Type B pancreatic cell (in vitro differentiated cells): ENCODE results near the gene CDK19. TPM values are rescaled to one million over a fixed set of nuclear protein-coding genes. Genes with fewer than 3 reads are reported as not detected.

ENCODE experiments used
- DNase-seq: peaks from one replicate; pipeline ENCODE4 v3.0.0; 2021; ENCODE audit warnings: mixed read lengths; ENCODE audit not compliant: unreplicated experiment; ENCODE audit errors: extremely low spot score
- H3K27ac Mint-ChIP-seq: 2 replicates; pipeline ENCODE4 v1.8.0; 2021; ENCODE audit warnings: mild to moderate bottlenecking, mixed read lengths
- H3K27me3 Mint-ChIP-seq: 2 replicates; pipeline ENCODE4 v1.8.0; 2021; ENCODE audit warnings: mixed read lengths
- H3K36me3 Mint-ChIP-seq: 2 replicates; pipeline ENCODE4 v1.8.0; 2021; ENCODE audit warnings: mixed read lengths
- H3K4me1 Mint-ChIP-seq: one replicate; pipeline ENCODE4 v1.8.0; 2021; ENCODE audit warnings: mixed read lengths; ENCODE audit not compliant: unreplicated experiment
- H3K4me3 Mint-ChIP-seq: 2 replicates; pipeline ENCODE4 v1.8.0; 2021; ENCODE audit warnings: mild to moderate bottlenecking, mixed read lengths
- H3K9me3 Mint-ChIP-seq: 2 replicates; pipeline ENCODE4 v1.8.0; 2021; ENCODE audit warnings: mixed read lengths
- total RNA-seq: library from RNA; stranded (reverse); gene quantifications from 2 replicates; pipeline ENCODE4 v1.2.1, GENCODE V29; 2021; ENCODE audit warnings: low replicate concordance
- TF ChIP-seq, protein P1 (sequence below): fragments of 200-600 bp; sonication (generic); conservative IDR thresholded peaks from 2 replicates; pipeline ENCODE4 v1.5.0; 2021; ENCODE audit warnings: antibody characterized with exemption, mild to moderate bottlenecking

The CDK19 gene
- total RNA-seq, 1 donor from 2014 or later: 27.2 TPM

DNA sequence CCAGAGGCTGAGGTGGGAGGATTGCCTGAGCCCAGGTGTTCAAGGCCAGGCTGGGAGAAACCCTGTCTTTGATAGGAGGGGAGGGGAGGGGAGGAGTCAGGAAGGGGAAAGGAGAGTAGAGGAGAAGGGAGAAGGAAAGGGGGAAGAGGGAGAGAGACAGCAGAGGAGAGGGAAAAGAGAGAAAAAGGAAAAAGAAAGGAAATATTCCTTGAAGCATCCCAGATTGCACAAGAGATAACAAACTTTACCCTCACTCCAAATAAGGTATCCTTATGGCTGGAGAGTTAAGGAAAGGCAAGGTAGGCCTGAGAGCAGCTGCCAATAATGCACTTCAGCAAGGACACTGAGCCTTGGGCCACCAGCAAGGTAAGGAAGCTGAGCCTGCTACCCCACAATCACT is 172.6 kb downstream of the CDK19 start:
- Mint-ChIP-seq H3K4me1 (no peaks in the 10 kb centered on the region), H3K4me3 (no peak overlapping the region), H3K27me3 (no peaks in the 10 kb centered on the region), H3K9me3 (peaks cover 4% of the 10 kb centered on the region), H3K36me3 (peaks cover 23% of the 10 kb centered on the region), H3K27ac (no peak overlapping the region)
- TF ChIP-seq, protein P1, sequence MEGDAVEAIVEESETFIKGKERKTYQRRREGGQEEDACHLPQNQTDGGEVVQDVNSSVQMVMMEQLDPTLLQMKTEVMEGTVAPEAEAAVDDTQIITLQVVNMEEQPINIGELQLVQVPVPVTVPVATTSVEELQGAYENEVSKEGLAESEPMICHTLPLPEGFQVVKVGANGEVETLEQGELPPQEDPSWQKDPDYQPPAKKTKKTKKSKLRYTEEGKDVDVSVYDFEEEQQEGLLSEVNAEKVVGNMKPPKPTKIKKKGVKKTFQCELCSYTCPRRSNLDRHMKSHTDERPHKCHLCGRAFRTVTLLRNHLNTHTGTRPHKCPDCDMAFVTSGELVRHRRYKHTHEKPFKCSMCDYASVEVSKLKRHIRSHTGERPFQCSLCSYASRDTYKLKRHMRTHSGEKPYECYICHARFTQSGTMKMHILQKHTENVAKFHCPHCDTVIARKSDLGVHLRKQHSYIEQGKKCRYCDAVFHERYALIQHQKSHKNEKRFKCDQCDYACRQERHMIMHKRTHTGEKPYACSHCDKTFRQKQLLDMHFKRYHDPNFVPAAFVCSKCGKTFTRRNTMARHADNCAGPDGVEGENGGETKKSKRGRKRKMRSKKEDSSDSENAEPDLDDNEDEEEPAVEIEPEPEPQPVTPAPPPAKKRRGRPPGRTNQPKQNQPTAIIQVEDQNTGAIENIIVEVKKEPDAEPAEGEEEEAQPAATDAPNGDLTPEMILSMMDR: no peak
- DNase-seq: no peak

DNA sequence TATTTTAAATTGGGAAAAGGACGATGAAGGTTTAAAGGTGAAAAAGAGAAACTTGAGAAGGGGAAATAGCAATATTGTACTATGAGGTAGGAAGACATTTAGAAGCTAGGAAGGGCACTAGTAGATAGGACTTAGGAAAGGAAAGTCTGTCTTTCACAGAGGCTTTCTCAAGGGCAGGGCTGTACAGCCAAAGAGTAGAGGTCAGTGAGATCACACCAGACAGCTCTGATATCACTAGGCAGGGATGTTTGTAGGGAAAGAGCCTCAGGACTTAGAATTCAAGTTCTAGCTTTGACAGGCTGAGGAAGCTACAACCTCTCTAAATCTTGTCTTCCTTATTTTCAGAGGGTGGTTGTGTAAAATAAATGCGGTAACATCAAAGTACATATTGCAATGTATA is 178.5 kb downstream of the CDK19 start:
- no peak for DNase-seq

DNA sequence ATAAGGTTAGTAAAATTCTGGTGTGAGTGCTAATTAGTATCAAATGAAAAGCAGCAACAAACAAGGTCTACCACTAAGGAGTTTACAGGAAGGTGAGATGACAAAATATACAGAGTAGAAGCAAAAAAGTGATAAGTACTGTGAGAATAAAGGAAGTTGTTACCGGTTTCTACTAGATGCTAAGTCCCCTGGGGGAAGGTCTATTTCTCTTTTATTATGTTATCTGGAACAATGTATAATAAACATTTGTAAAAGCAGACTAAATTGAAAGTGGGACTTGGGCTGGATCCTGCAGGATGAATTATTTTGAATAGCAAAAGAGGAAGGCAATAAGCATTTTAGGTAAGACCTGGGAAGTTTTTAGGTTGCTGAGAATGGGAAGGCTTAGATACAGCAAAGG is 180.2 kb downstream of the CDK19 start:
- Mint-ChIP-seq H3K36me3 (peaks cover 14% of the 10 kb centered on the region), H3K4me3 (no peak overlapping the region), H3K27ac (no peak overlapping the region), H3K9me3 (peaks cover 4% of the 10 kb centered on the region), H3K4me1 (peaks cover 5% of the 10 kb centered on the region), H3K27me3 (no peaks in the 10 kb centered on the region)
- no peak for DNase-seq
- TF ChIP-seq, protein P1: no peak

More for the DNA sequence above, 178.5 kb downstream of the CDK19 start:
- Mint-ChIP-seq H3K27ac (no peak overlapping the region), H3K27me3 (no peaks in the 10 kb centered on the region), H3K9me3 (peaks cover 4% of the 10 kb centered on the region), H3K4me3 (no peak overlapping the region), H3K4me1 (peaks cover 5% of the 10 kb centered on the region), H3K36me3 (peaks cover 17% of the 10 kb centered on the region)
- TF ChIP-seq, protein P1: no peak

DNA sequence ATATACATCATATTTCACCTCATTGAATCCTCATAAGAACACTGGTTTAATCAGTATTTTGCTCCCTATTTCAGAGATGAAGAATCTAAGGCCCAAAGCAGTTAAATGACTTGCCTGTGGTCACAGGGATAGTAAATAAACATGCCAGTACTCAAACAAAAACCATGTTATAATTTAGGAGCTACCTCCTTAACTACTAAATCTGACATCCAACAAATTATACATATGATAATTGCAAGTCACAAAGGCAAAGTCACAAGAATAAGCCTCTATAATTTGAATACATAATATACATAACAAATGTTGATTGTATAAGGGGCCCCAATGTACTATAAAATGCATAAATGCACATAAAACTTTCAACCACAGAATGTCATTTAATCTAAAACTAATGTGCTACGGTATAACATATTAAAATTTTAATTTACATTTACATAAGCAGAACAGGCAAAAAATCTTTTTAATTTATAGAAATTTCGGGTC is 181.5 kb downstream of the CDK19 start:
- no peak for DNase-seq
- Mint-ChIP-seq H3K4me3 (no peak overlapping the region), H3K4me1 (peaks cover 5% of the 10 kb centered on the region), H3K27ac (no peak overlapping the region), H3K9me3 (no peaks in the 10 kb centered on the region), H3K27me3 (no peaks in the 10 kb centered on the region), H3K36me3 (peaks cover 10% of the 10 kb centered on the region)
- TF ChIP-seq, protein P1: no peak

DNA sequence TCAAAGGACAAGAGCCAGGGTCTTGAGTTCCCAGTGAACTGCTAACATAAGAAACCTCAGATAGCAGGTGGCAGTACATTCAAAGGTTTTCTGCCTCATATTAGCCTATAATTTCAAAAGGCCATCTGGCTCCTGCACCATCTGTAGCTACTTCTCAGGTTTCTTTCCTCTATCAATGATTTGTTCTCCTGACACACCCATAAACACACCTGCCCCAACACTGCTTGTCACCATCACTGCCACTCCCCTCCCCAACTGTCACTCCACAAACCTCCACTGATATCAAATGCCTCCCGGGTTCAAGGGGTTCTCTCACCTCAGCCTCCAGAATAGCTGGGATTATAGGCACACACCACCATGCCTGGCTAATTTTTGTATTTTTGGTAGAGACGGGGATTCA is 186.1 kb downstream of the CDK19 start:
- no peak for DNase-seq
- H3K27ac Mint-ChIP-seq: no peak overlapping the region
- no peaks in the 10 kb centered on the region for H3K9me3 Mint-ChIP-seq
- TF ChIP-seq, protein P1: no peak
- H3K27me3 Mint-ChIP-seq: no peaks in the 10 kb centered on the region
- no peak overlapping the region for H3K4me3 Mint-ChIP-seq
- H3K4me1 Mint-ChIP-seq: no peaks in the 10 kb centered on the region
- H3K36me3 Mint-ChIP-seq: no peaks in the 10 kb centered on the region

DNA sequence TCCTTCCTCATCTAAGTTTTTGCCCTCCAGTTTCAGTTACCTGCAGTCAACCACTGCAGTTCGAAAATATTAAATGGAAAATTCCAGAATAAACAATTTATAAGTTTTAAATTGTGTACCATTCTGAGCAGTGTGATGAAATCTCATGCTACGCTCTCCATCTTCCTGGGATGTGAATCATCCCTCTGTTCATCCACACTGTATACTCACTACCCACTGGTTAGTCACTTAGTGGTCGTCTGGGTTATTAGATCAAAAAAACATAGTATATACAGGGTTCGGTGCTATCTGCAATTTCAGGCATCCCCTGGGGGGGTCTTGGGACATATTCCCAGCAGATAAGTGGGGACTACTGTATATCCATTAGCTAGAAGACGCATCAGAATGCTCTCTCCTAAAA is 186.9 kb downstream of the CDK19 start:
- no peak for DNase-seq
- H3K36me3 Mint-ChIP-seq: no peaks in the 10 kb centered on the region
- H3K27me3 Mint-ChIP-seq: no peaks in the 10 kb centered on the region
- H3K4me3 Mint-ChIP-seq: no peak overlapping the region
- no peak overlapping the region for H3K27ac Mint-ChIP-seq
- TF ChIP-seq, protein P1: no peak
- H3K4me1 Mint-ChIP-seq: no peaks in the 10 kb centered on the region
- H3K9me3 Mint-ChIP-seq: no peaks in the 10 kb centered on the region
